Activated CD8-positive, alpha-beta memory T cell treated with anti-CD3 and anti-CD28 coated beads, Interleukin-2, amount 50 U/mL, for 4 hours (primary cell): Measurements from ENCODE around the gene CPLX4.
A peak's percentile ranks its signal among the peaks of the same experiment; 100 is the strongest.

ENCODE experiments used
- DNase-seq: peaks from one replicate; pipeline ENCODE4 v3.0.0-alpha.2; 2020

Gene CPLX4

GRCh38 chr18:59318460-59319050 is at the start of gene CPLX4:
Gene CPLX4, minus strand, starts transcription at chr18:59318649. Its CDS starts 187 bp downstream, at chr18:59318462.
- no peak for DNase-seq

GRCh38 chr18:59360381-59360780 is 41.9 kb upstream of the CPLX4 start:
- no peak for DNase-seq

- DNase-seq = no peak
These were observed 41.1 kb upstream of the CPLX4 start for GRCh38 chr18:59359576-59359952.

GRCh38 chr18:59358712-59359575 is 40.5 kb upstream of the CPLX4 start, which contains the start of gene LMAN1:
Gene LMAN1, minus strand, starts transcription at chr18:59359265. Its CDS starts 21 bp downstream, at chr18:59359244.
- peak; percentile 95 for DNase-seq

GRCh38 chr18:59358414-59358711 is 39.9 kb upstream of the CPLX4 start:
- DNase-seq = no peak

GRCh38 chr18:59357928-59358327 is 39.5 kb upstream of the CPLX4 start:
- no peak for DNase-seq

- DNase-seq = no peak
These were observed 36.3 kb upstream of the CPLX4 start for GRCh38 chr18:59354731-59355130.

- DNase-seq = no peak
These were observed 34.7 kb upstream of the CPLX4 start for GRCh38 chr18:59353079-59353680.

- DNase-seq = no peak
These were observed 33.9 kb upstream of the CPLX4 start for GRCh38 chr18:59352250-59352855.

GRCh38 chr18:59345556-59345955 is 27.1 kb upstream of the CPLX4 start:
- no peak for DNase-seq

GRCh38 chr18:59344996-59345395 is 26.5 kb upstream of the CPLX4 start:
- no peak for DNase-seq

GRCh38 chr18:59343926-59344325 is 25.5 kb upstream of the CPLX4 start:
- no peak for DNase-seq

- DNase-seq = no peak
These were observed 22.4 kb upstream of the CPLX4 start for GRCh38 chr18:59340817-59341216.

GRCh38 chr18:59340312-59340711 is 21.9 kb upstream of the CPLX4 start:
- no peak for DNase-seq

- no peak for DNase-seq
These were observed 14.5 kb upstream of the CPLX4 start for GRCh38 chr18:59332986-59333385.

- no peak for DNase-seq
These were observed 10.2 kb upstream of the CPLX4 start for GRCh38 chr18:59328683-59329082.

GRCh38 chr18:59325965-59326364 is 7.5 kb upstream of the CPLX4 start:
- DNase-seq = no peak

GRCh38 chr18:59324623-59324971 is 6.1 kb upstream of the CPLX4 start:
- no peak for DNase-seq

- no peak for DNase-seq
These were observed 5.6 kb upstream of the CPLX4 start for GRCh38 chr18:59323931-59324622.

- no peak for DNase-seq
These were observed 6.8 kb downstream of the CPLX4 start for GRCh38 chr18:59311631-59312030.

- DNase-seq = no peak
These were observed 9.6 kb downstream of the CPLX4 start for GRCh38 chr18:59308938-59309260.

GRCh38 chr18:59308248-59308937 is 10.1 kb downstream of the CPLX4 start:
- DNase-seq = peak; percentile 67

GRCh38 chr18:59306640-59307039 is 11.8 kb downstream of the CPLX4 start:
- no peak for DNase-seq
